Measurements from ENCODE around the gene SLC35G3.

DNA sequence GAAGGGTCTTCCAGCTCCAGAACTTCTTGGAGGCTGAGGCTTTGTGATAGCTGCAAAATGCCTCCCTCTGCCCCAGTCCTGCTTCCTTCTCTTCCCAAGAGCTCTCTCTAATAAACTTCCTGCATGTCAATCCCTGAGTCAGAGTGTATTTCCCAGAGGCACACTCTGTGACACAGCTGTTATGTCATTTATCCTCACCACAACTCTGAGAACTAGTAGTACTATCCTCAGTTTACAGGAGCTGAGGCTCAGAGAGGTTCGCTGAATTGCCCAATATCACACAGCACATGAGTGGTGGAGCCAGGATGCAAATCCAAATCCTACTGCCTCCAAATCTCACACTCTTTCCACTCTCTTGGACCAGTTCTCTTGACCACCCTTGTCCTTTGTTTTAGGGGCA, 26.5 kb downstream of the SLC35G3 start:
- TF ChIP-seq, protein P1, sequence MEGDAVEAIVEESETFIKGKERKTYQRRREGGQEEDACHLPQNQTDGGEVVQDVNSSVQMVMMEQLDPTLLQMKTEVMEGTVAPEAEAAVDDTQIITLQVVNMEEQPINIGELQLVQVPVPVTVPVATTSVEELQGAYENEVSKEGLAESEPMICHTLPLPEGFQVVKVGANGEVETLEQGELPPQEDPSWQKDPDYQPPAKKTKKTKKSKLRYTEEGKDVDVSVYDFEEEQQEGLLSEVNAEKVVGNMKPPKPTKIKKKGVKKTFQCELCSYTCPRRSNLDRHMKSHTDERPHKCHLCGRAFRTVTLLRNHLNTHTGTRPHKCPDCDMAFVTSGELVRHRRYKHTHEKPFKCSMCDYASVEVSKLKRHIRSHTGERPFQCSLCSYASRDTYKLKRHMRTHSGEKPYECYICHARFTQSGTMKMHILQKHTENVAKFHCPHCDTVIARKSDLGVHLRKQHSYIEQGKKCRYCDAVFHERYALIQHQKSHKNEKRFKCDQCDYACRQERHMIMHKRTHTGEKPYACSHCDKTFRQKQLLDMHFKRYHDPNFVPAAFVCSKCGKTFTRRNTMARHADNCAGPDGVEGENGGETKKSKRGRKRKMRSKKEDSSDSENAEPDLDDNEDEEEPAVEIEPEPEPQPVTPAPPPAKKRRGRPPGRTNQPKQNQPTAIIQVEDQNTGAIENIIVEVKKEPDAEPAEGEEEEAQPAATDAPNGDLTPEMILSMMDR (IDR thresholded peaks at IDR 0.05), result no peak
- no peak for TF ChIP-seq POLR2A (IDR thresholded peaks at IDR 0.05)

Measured in vagina (tissue), 2 donors.